Ishikawa (cell line): Measurements from ENCODE around the gene MID1.

ENCODE experiments used
- CREB1 ChIP-seq: IDR thresholded peaks from 2 replicates; pipeline ENCODE4 v1.6.1; 2012; ENCODE audit warnings: low read depth
- EP300 ChIP-seq: IDR thresholded peaks from 2 replicates; pipeline ENCODE4 v1.6.1; 2012; ENCODE audit warnings: borderline replicate concordance
- TCF12 ChIP-seq: IDR thresholded peaks from 2 replicates; pipeline ENCODE4 v1.6.1; 2012; ENCODE audit warnings: low read depth
- TEAD4 ChIP-seq: IDR thresholded peaks from 2 replicates; pipeline ENCODE4 v1.6.1; 2012
- YY1 ChIP-seq: IDR thresholded peaks from 2 replicates; pipeline ENCODE4 v1.6.1; 2012; ENCODE audit warnings: low read depth
- TF ChIP-seq, protein P1 (sequence below): IDR thresholded peaks from 2 replicates; pipeline ENCODE4 v1.6.1; 2012

DNA sequence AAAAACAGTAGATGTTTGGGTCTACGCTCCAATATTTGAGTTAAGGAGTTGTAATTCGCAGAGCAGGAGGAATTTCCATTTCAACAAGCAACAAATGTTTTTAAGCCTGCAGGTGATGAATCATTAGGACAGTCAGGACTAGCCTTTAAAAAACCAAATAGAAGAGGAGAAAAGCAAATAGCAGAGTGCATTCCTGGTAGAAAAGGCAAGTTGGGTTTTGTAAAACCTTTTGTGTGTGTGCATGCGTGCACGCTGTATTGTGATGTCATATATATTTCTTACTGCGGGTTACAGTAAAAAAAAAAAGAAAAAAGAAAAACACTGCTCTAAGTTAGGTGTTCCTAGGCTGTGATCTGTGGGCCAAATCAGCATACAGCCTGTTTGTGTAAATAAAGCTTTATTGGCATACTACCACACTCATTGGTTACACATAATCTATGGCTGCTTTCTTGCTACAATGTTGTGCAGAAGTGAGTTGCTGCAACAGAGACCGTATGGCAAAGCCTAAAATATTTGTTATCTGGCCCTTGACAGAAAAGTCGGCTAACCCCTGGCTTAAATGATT, 135.6 kb downstream of the MID1 start:
- TF ChIP-seq EP300 (no peak), TCF12 (no peak), YY1 (no peak), TEAD4 (no peak), CREB1 (no peak)
- TF ChIP-seq, protein P1, sequence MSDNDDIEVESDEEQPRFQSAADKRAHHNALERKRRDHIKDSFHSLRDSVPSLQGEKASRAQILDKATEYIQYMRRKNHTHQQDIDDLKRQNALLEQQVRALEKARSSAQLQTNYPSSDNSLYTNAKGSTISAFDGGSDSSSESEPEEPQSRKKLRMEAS: no peak
